Neuronal stem cell (in vitro differentiated cells): Measurements from ENCODE around the gene CLIC3.

Experiments
- DNase-seq: peaks from one replicate; pipeline ENCODE4 v3.0.0-alpha.2; 2013; ENCODE audit warnings: low spot score
- H2AFZ ChIP-seq: one replicate; pipeline ENCODE4 v1.6.1; 2013; ENCODE audit warnings: mild to moderate bottlenecking, low read length, inconsistent platforms
- H2AK5ac ChIP-seq: 2 replicates; pipeline ENCODE4 v1.6.1; 2013; ENCODE audit warnings: low read depth, mild to moderate bottlenecking, inconsistent platforms, low read length, moderate library complexity, mixed read lengths
- H2BK120ac ChIP-seq: 2 replicates; pipeline ENCODE4 v1.6.1; 2013; ENCODE audit warnings: low read depth, mild to moderate bottlenecking, inconsistent platforms, low read length, moderate library complexity, mixed read lengths
- H2BK12ac ChIP-seq: one replicate; pipeline ENCODE4 v1.6.1; 2013; ENCODE audit warnings: low read length, inconsistent platforms
- H2BK15ac ChIP-seq: 2 replicates; pipeline ENCODE4 v1.6.1; 2013; ENCODE audit warnings: mild to moderate bottlenecking, low read length, inconsistent platforms, mixed read lengths
- H2BK5ac ChIP-seq: one replicate; pipeline ENCODE4 v1.6.1; 2013; ENCODE audit warnings: inconsistent platforms, mild to moderate bottlenecking, low read length, moderate library complexity
- H3K14ac ChIP-seq: one replicate; pipeline ENCODE4 v1.6.1; 2013; ENCODE audit warnings: low read length, inconsistent platforms
- H3K18ac ChIP-seq: 2 replicates; pipeline ENCODE4 v1.6.1; 2013; ENCODE audit warnings: low read length, inconsistent platforms
- H3K23ac ChIP-seq: 2 replicates; pipeline ENCODE4 v1.6.1; 2013; ENCODE audit warnings: low read depth, mild to moderate bottlenecking, mixed read lengths, low read length, inconsistent platforms; ENCODE audit not compliant: poor library complexity
- H3K27ac ChIP-seq: replicated peaks from 3 replicates; pipeline ENCODE4 v1.5.1; 2013; ENCODE audit warnings: low read length, inconsistent platforms
- H3K27me3 ChIP-seq, 3 experiments: 2 replicates each; pipeline ENCODE4 v1.6.1; 2013; ENCODE audit warnings: low read length in 3 of 3, mild to moderate bottlenecking in 2 of 3, inconsistent platforms in 1 of 3, low read depth in 1 of 3, mixed read lengths in 1 of 3, moderate library complexity in 1 of 3; ENCODE audit not compliant: control insufficient read depth in 3 of 3, insufficient read depth in 3 of 3
- H3K36me3 ChIP-seq, 2 donors: replicated peaks in 1 of 2; 2 replicates each; pipeline ENCODE4 v1.6.1; 2013; ENCODE audit warnings: low read length in 2 of 2; ENCODE audit not compliant: control insufficient read depth in 2 of 2, insufficient read depth in 2 of 2
- H3K4ac ChIP-seq: 2 replicates; pipeline ENCODE4 v1.6.1; 2013; ENCODE audit warnings: inconsistent platforms, mild to moderate bottlenecking, low read length, moderate library complexity
- H3K4me1 ChIP-seq, 2 donors: 1 replicate in 1 of 2; 2 replicates in 1 of 2; pipeline ENCODE4 v1.6.1; 2013; ENCODE audit warnings: low read length in 2 of 2, low read depth in 1 of 2; ENCODE audit not compliant: control insufficient read depth in 2 of 2, insufficient read depth in 1 of 2
- H3K4me2 ChIP-seq: one replicate; pipeline ENCODE4 v1.6.1; 2013; ENCODE audit warnings: mild to moderate bottlenecking, low read length, inconsistent platforms; ENCODE audit not compliant: insufficient read depth, poor library complexity, severe bottlenecking
- H3K4me3 ChIP-seq, 2 donors: 2 replicates each; pipeline ENCODE4 v1.5.1; 2013; ENCODE audit warnings: low read length in 2 of 2, mild to moderate bottlenecking in 2 of 2, inconsistent platforms in 1 of 2, moderate library complexity in 1 of 2
- H3K79me1 ChIP-seq: one replicate; pipeline ENCODE4 v1.6.1; 2013; ENCODE audit warnings: low read depth, mild to moderate bottlenecking, inconsistent platforms, low read length, moderate library complexity
- H3K9ac ChIP-seq: one replicate; pipeline ENCODE4 v1.6.1; 2013; ENCODE audit warnings: mild to moderate bottlenecking, low read depth, low read length, inconsistent platforms; ENCODE audit not compliant: poor library complexity
- H3K9me3 ChIP-seq, 2 donors: replicated peaks in 1 of 2; 2 replicates each; pipeline versions ENCODE3 to v1.6.1; 2013; ENCODE audit warnings: low read length in 2 of 2, mild to moderate bottlenecking in 2 of 2, inconsistent platforms in 1 of 2, low read depth in 1 of 2, mixed read lengths in 1 of 2, moderate library complexity in 1 of 2; ENCODE audit not compliant: control insufficient read depth in 2 of 2, insufficient read depth in 1 of 2
- H4K8ac ChIP-seq: one replicate; pipeline ENCODE4 v1.6.1; 2013; ENCODE audit warnings: low read depth, mild to moderate bottlenecking, inconsistent platforms, low read length, moderate library complexity
- H4K91ac ChIP-seq: one replicate; pipeline ENCODE4 v1.6.1; 2013; ENCODE audit warnings: low read length, low read depth, mild to moderate bottlenecking, inconsistent platforms; ENCODE audit not compliant: poor library complexity
- WGBS, 2 donors: extraction: QIAGEN DNeasy Blood & Tissue Kit; methylation state at CpG; one replicate each; pipeline ENCODE4 v1.1.7; 2013; ENCODE audit warnings: missing lambda C conversion rate in 2 of 2, mixed read lengths in 1 of 2; ENCODE audit not compliant: insufficient read length in 2 of 2, insufficient replicate concordance in 1 of 2; ENCODE audit errors: extremely low coverage in 2 of 2; 5-methylcytosine and 5-hydroxymethylcytosine counted together

The CLIC3 gene

GRCh38 chr9:136977649-136978072 lies 18.7 kb downstream of the CLIC3 start:
- peak overlapping the region; percentile 17 for H2BK120ac ChIP-seq
- H3K27ac ChIP-seq: no peak overlapping the region
- H3K18ac ChIP-seq: peak overlapping the region; percentile 98
- DNase-seq: no peak
- H2BK12ac ChIP-seq: peak overlapping the region; percentile 99
- no peaks in the 10 kb centered on the region for H3K79me1 ChIP-seq
- WGBS, 2 donors: no CpG with 5 or more reads among the region's 33 CpGs
- H2BK15ac ChIP-seq: peak overlapping the region; percentile 92
- H3K23ac ChIP-seq: peak overlapping the region; percentile 93
- peak overlapping the region; percentile 81 for H2AFZ ChIP-seq
- no peak overlapping the region for H4K91ac ChIP-seq
- peak overlapping the region; percentile 97 for H2AK5ac ChIP-seq
- peak overlapping the region; percentile 99 for H3K14ac ChIP-seq
- H3K9ac ChIP-seq: peak overlapping the region; percentile 96
- H3K4me3 ChIP-seq: peak overlapping the region; percentile 17 to 81
- H3K27me3 ChIP-seq: peaks cover 0 to 87% (median 12%) of the 10 kb centered on the region in 3 experiments
- no peak overlapping the region for H2BK5ac ChIP-seq
- peaks cover 0 to 10% of the 10 kb centered on the region in 2 donors for H3K4me1 ChIP-seq
- no peaks in the 10 kb centered on the region for H3K36me3 ChIP-seq
- no peaks in the 10 kb centered on the region for H3K9me3 ChIP-seq
- peak overlapping the region; percentile 72 for H4K8ac ChIP-seq
- peak overlapping the region; percentile 99 for H3K4ac ChIP-seq
- H3K4me2 ChIP-seq: peak overlapping the region; percentile 94

GRCh38 chr9:136977223-136977622 lies 19.1 kb downstream of the CLIC3 start, which contains the start of gene PTGDS:
TSS of gene PTGDS (plus strand) at chr9:136977504. CDS start at chr9:136977579, 75 bp downstream.
- Histone ChIP-seq H3K23ac (peak within 1 kb of the TSS; percentile 93), H3K9me3 (no peaks in the 10 kb centered on the region), H3K4me3 (peak within 1 kb of the TSS; percentile 17 to 81), H3K79me1 (no peaks in the 10 kb centered on the region), H2BK120ac (peak within 1 kb of the TSS; percentile 17), H2AFZ (peak within 1 kb of the TSS; percentile 81), H3K4ac (peak within 1 kb of the TSS; percentile 99), H4K8ac (peak within 1 kb of the TSS; percentile 72), H3K27me3 (peaks cover 0 to 84% (median 12%) of the 10 kb centered on the region in 3 experiments), H2BK5ac (no peak within 1 kb of the TSS), H3K18ac (peak within 1 kb of the TSS; percentile 98), H3K4me1 (peaks cover 0 to 10% of the 10 kb centered on the region in 2 donors), H2BK15ac (peak within 1 kb of the TSS; percentile 93), H2BK12ac (peak within 1 kb of the TSS; percentile 99), H3K27ac (no peak within 1 kb of the TSS), H4K91ac (no peak within 1 kb of the TSS), H3K36me3 (no peaks in the 10 kb centered on the region), H2AK5ac (peak within 1 kb of the TSS; percentile 97), H3K14ac (peak within 1 kb of the TSS; percentile 99), H3K9ac (peak within 1 kb of the TSS; percentile 96), H3K4me2 (peak within 1 kb of the TSS; percentile 94)
- no CpG with 5 or more reads among the region's 10 CpGs for WGBS, 2 donors
- DNase-seq: no peak

GRCh38 chr9:136975644-136976043 lies 20.7 kb downstream of the CLIC3 start:
- Histone ChIP-seq H2AFZ (no peak overlapping the region), H3K4me3 (no peak overlapping the region), H3K4me1 (peaks cover 0 to 10% of the 10 kb centered on the region in 2 donors), H2BK12ac (peak overlapping the region; percentile 98), H3K9ac (no peak overlapping the region), H3K18ac (peak overlapping the region; percentile 76), H2AK5ac (peak overlapping the region; percentile 98), H3K4me2 (no peak overlapping the region), H3K27ac (no peak overlapping the region), H3K9me3 (no peaks in the 10 kb centered on the region), H3K36me3 (no peaks in the 10 kb centered on the region), H4K8ac (no peak overlapping the region), H3K27me3 (peaks cover 0 to 82% (median 12%) of the 10 kb centered on the region in 3 experiments), H2BK5ac (no peak overlapping the region), H3K23ac (peak overlapping the region; percentile 89), H2BK15ac (peak overlapping the region; percentile 93), H4K91ac (no peak overlapping the region), H3K79me1 (no peaks in the 10 kb centered on the region), H2BK120ac (no peak overlapping the region), H3K14ac (peak overlapping the region; percentile 38), H3K4ac (no peak overlapping the region)
- no peak for DNase-seq
- no CpG with 5 or more reads among the region's 14 CpGs for WGBS, 2 donors

GRCh38 chr9:136974817-136975535 lies 21.4 kb downstream of the CLIC3 start:
- H3K23ac ChIP-seq: peak overlapping the region; percentile 34
- peak overlapping the region; percentile 6 for H2BK12ac ChIP-seq
- no CpG with 5 or more reads among the region's 15 CpGs for WGBS, 2 donors
- H3K4me1 ChIP-seq: peaks cover 0 to 10% of the 10 kb centered on the region in 2 donors
- peak overlapping the region; percentile 93 for H2BK15ac ChIP-seq
- peak overlapping the region; percentile 94 for H2BK5ac ChIP-seq
- no peak overlapping the region for H3K4ac ChIP-seq
- no peak overlapping the region for H3K9ac ChIP-seq
- no peak overlapping the region for H3K4me2 ChIP-seq
- H3K14ac ChIP-seq: no peak overlapping the region
- H4K8ac ChIP-seq: no peak overlapping the region
- H2AFZ ChIP-seq: no peak overlapping the region
- peaks cover 0 to 78% (median 12%) of the 10 kb centered on the region in 3 experiments for H3K27me3 ChIP-seq
- no peaks in the 10 kb centered on the region for H3K79me1 ChIP-seq
- no peaks in the 10 kb centered on the region for H3K36me3 ChIP-seq
- H3K9me3 ChIP-seq: no peaks in the 10 kb centered on the region
- peak overlapping the region; percentile 98 for H2AK5ac ChIP-seq
- no peak for DNase-seq
- H4K91ac ChIP-seq: no peak overlapping the region
- H2BK120ac ChIP-seq: no peak overlapping the region
- peak overlapping the region; percentile 77 for H3K18ac ChIP-seq
- no peak overlapping the region for H3K27ac ChIP-seq
- no peak overlapping the region for H3K4me3 ChIP-seq
